B cell (primary cell): ENCODE measurements around the gene BHLHE23. TPM values are rescaled to one million over a fixed set of nuclear protein-coding genes. Genes with fewer than 3 reads are reported as not detected.

ENCODE experiments used
- ATAC-seq: fragments of 200-7000 bp; cut with Tn5 transposase; one replicate; pipeline ENCODE4 v1.10.0; 2021; ENCODE audit warnings: low read depth, mild to moderate bottlenecking, moderate number of reproducible peaks, moderate library complexity
- CTCF ChIA-PET: fragments of 350-600 bp; sonication (Branson Sonifier 250); formaldehyde crosslinking; loops from one replicate; lab custom pipeline; 2021; ENCODE audit warnings: antibody characterized with exemption, inconsistent platforms; lab: Charles Lee
- POLR2A ChIA-PET: fragments of 350-600 bp; sonication (Branson Sonifier 250); formaldehyde crosslinking; loops from one replicate; lab custom pipeline; 2021; ENCODE audit warnings: antibody characterized with exemption; lab: Charles Lee
- DNase-seq: peaks from one replicate; pipeline ENCODE4 v3.0.0; 2013
- H2AFZ ChIP-seq: 2 replicates; pipeline ENCODE4 v1.6.1; 2012; ENCODE audit warnings: mild to moderate bottlenecking, low read depth, low read length; ENCODE audit not compliant: insufficient read depth, poor library complexity, severe bottlenecking
- H3K27ac ChIP-seq, 2 donors: 1 replicate in 1 of 2; 2 replicates in 1 of 2; pipeline ENCODE4 v1.5.1; 2012 to 2013; ENCODE audit warnings: low read length in 2 of 2, mild to moderate bottlenecking in 2 of 2, moderate library complexity in 1 of 2
- H3K27me3 ChIP-seq, 4 experiments: fragments of 200-600 bp in 1 of 4; sonication (generic) in 1 of 4; replicated peaks in 1 of 4; 1 replicate in 2 of 4; 2 replicates in 2 of 4; pipeline versions ENCODE4 v1.6.1 to v1.7.0; 2013 to 2016; ENCODE audit warnings: low read length in 3 of 4, mild to moderate bottlenecking in 2 of 4, mixed read lengths in 1 of 4, moderate library complexity in 1 of 4; ENCODE audit not compliant: insufficient read depth in 4 of 4, control insufficient read depth in 3 of 4; ENCODE audit errors: control extremely low read depth in 1 of 4
- H3K36me3 ChIP-seq, 2 experiments: replicated peaks in 1 of 2; 1 replicate in 1 of 2; 2 replicates in 1 of 2; pipeline versions ENCODE4 v1.6.1 to v1.7.1; 2013; ENCODE audit warnings: low read length in 1 of 2; ENCODE audit not compliant: insufficient read depth in 2 of 2, control insufficient read depth in 1 of 2; ENCODE audit errors: control extremely low read depth in 1 of 2, extremely low read depth in 1 of 2
- H3K4me1 ChIP-seq, 2 donors: fragments of 200-600 bp in 1 of 2; sonication (generic) in 1 of 2; 1 replicate in 1 of 2; 2 replicates in 1 of 2; pipeline versions ENCODE4 v1.5.1 to v1.6.1; 2013 to 2017; ENCODE audit warnings: low read length in 2 of 2; ENCODE audit not compliant: control insufficient read depth in 2 of 2, insufficient read depth in 2 of 2
- H3K4me2 ChIP-seq: replicated peaks from 2 replicates; pipeline ENCODE3; 2012; ENCODE audit warnings: mild to moderate bottlenecking, low read depth, low read length; ENCODE audit not compliant: poor library complexity, severe bottlenecking
- H3K4me3 ChIP-seq, 5 experiments: fragments of 200-600 bp in 1 of 5; sonication (generic) in 1 of 5; 1 replicate in 3 of 5; 2 replicates in 2 of 5; pipeline versions ENCODE4 v1.5.1 to v1.7.0; 2011 to 2016; ENCODE audit warnings: low read length in 4 of 5, mild to moderate bottlenecking in 4 of 5, low read depth in 2 of 5, control low read depth in 1 of 5, moderate library complexity in 1 of 5; ENCODE audit not compliant: insufficient read depth in 1 of 5; ENCODE audit errors: control extremely low read depth in 1 of 5, extremely low read depth in 1 of 5
- H3K79me2 ChIP-seq: fragments of 200-600 bp; sonication (generic); one replicate; pipeline ENCODE4 v1.6.0; 2016; ENCODE audit warnings: low read length; ENCODE audit not compliant: control insufficient read depth, insufficient read depth
- H3K9ac ChIP-seq: fragments of 200-600 bp; sonication (generic); 2 replicates; pipeline ENCODE4 v1.6.1; 2017; ENCODE audit warnings: mild to moderate bottlenecking, low read length, moderate library complexity
- H3K9me3 ChIP-seq, 3 donors: one replicate each; pipeline versions ENCODE4 v1.6.1 to v1.7.1; 2013; ENCODE audit warnings: low read length in 2 of 3; ENCODE audit not compliant: control insufficient read depth in 2 of 3, insufficient read depth in 1 of 3; ENCODE audit errors: control extremely low read depth in 1 of 3
- H4K20me1 ChIP-seq: 2 replicates; pipeline ENCODE4 v1.6.0; 2012; ENCODE audit warnings: mild to moderate bottlenecking, low read length; ENCODE audit not compliant: insufficient read depth, control insufficient read depth, poor library complexity, severe bottlenecking
- H3K27ac Mint-ChIP-seq: one replicate; pipeline ENCODE4 v1.8.0; 2021; ENCODE audit warnings: mixed read lengths
- H3K27me3 Mint-ChIP-seq: one replicate; pipeline ENCODE4 v1.8.0; 2021; ENCODE audit warnings: mixed read lengths
- H3K4me1 Mint-ChIP-seq: one replicate; pipeline ENCODE4 v1.8.0; 2021; ENCODE audit warnings: mixed read lengths
- H3K4me3 Mint-ChIP-seq: one replicate; pipeline ENCODE4 v1.8.0; 2021; ENCODE audit warnings: mixed read lengths
- H3K9me3 Mint-ChIP-seq: one replicate; pipeline ENCODE4 v1.8.0; 2022; ENCODE audit warnings: mixed read lengths; ENCODE audit not compliant: insufficient read depth
- CTCF ChIP-seq: fragments of 200-600 bp; IDR thresholded peaks from one replicate; pipeline ENCODE4 v1.8.0; 2022; ENCODE audit warnings: antibody characterized with exemption, mild to moderate bottlenecking
- EZH2 ChIP-seq: IDR thresholded peaks from 2 replicates; pipeline ENCODE4 v1.6.1; 2012; ENCODE audit warnings: borderline replicate concordance, low read depth, mild to moderate bottlenecking, moderate library complexity, low read length; ENCODE audit not compliant: insufficient read depth, poor library complexity, severe bottlenecking
- WGBS: methylation state at CpG from one replicate; pipeline ENCODE4 v1.1.5; 2013; ENCODE audit warnings: missing lambda C conversion rate; ENCODE audit not compliant: insufficient coverage; 5-methylcytosine and 5-hydroxymethylcytosine counted together
- intact Hi-C: fragments of 100-400 bp; cut with micrococcal nuclease; formaldehyde crosslinking; loops from one replicate; pipeline ENCODE4 v1.10.0; 2022
- polyA plus RNA-seq: library from polyadenylated mRNA; depleted of rRNA; stranded (reverse); fragments of >200 nt; gene quantifications from 2 replicates; pipeline ENCODE4 v1.2.3, GENCODE V29; 2012
- total RNA-seq, 2 donors: library from RNA; stranded (reverse); fragments of 120-200 nt in 1 of 2; gene quantifications; 1 replicate in 1 of 2; 2 replicates in 1 of 2; pipeline versions ENCODE4 v1.2.3 to v1.2.4, GENCODE V29; 2013 to 2022

BHLHE23 gene
- total and polyA plus RNA-seq, 2 donors (not counting 1 experiment from before 2014, with no cell fraction given): not detected

GRCh38 chr20:63009988-63010769, 3.4 kb upstream of the BHLHE23 start:
- Mint-ChIP-seq H3K9me3 (peaks cover 5% of the 10 kb centered on the region), H3K4me3 (peak overlapping the region; percentile 86), H3K27me3 (peaks cover 51% of the 10 kb centered on the region), H3K4me1 (peaks cover 19% of the 10 kb centered on the region), H3K27ac (peak overlapping the region; percentile 64)
- peak overlapping the region; percentile 69 for H3K4me2 ChIP-seq
- peaks cover 46 to 49% of the 10 kb centered on the region in 2 donors for H3K4me1 ChIP-seq
- TF ChIP-seq EZH2 (no peak), CTCF (no peak)
- peak overlapping the region; percentile 52 for H2AFZ ChIP-seq
- 10% methylated on average over 27 of the region's 30 CpGs for WGBS
- peak overlapping the region in 3 of 5 experiments; percentile 23 to 42 (median 38) for H3K4me3 ChIP-seq
- DNase-seq: peak; percentile 75
- H3K9me3 ChIP-seq: peaks cover 0 to 54% (median 16%) of the 10 kb centered on the region in 3 donors
- H3K9ac ChIP-seq: peak overlapping the region; percentile 34
- no peak overlapping the region for H3K27ac ChIP-seq
- H3K27me3 ChIP-seq: peaks cover 0 to 84% (median 46%) of the 10 kb centered on the region in 4 experiments
- ChIA-PET CTCF (interaction anchor here (1.0 to 3.3 kb wide), 12 partner anchors 15 to 138 kb away, joined by 3 to 36 read pairs (median 6); no protein-coding TSS in a partner anchor), POLR2A (interaction anchor here (0.7 to 1.3 kb wide), 4 partner anchors 34 to 392 kb away, joined by 3 to 12 read pairs (median 6); no protein-coding TSS in a partner anchor)
- intact Hi-C loops: loop anchor here (1.0 to 10.0 kb wide), 4 partner anchors 32 to 341 kb away; partner anchors contain the start of gene SLC17A9
- peaks cover 21% of the 10 kb centered on the region for H4K20me1 ChIP-seq
- no peaks in the 10 kb centered on the region for H3K36me3 ChIP-seq
- ATAC-seq: peak; percentile 37
- no peaks in the 10 kb centered on the region for H3K79me2 ChIP-seq
